SK-N-MC (cell line): ENCODE measurements around the gene KRTAP6-2.

Experiments used
- EZH2 ChIP-seq: fragments of 200-600 bp; sonication (generic); IDR thresholded peaks from one replicate; pipeline ENCODE4 v1.6.1; 2017; ENCODE audit warnings: antibody characterized with exemption
- FOXP2 ChIP-seq: optimal IDR thresholded peaks from 2 replicates; pipeline ENCODE3; 2011; ENCODE audit warnings: mild to moderate bottlenecking, moderate library complexity; ENCODE audit not compliant: insufficient read depth; ENCODE audit errors: extremely low read length, control extremely low read depth
- POLR2AphosphoS5 ChIP-seq: IDR thresholded peaks from 2 replicates; pipeline ENCODE4 v1.6.1; 2012; ENCODE audit warnings: mild to moderate bottlenecking, low read depth, low read length, borderline replicate concordance

DNA sequence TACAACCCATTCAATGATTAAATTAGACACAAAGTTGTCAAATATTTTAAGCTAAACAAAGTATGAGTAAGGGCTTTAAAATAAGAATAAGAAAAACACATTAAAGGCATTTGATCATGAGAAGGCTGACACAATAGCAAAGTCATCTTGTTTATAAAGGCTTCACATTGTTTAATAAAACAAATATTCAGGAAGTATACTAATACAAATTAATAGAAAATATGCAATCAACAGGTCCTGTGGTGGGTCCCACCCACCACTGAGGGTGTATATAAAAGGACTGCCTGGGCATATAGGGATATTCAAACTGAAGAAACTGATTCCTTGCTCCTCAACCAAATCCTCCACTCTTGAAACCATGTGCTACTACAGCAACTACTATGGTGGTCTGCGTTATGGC is 36.2 kb upstream of the KRTAP6-2 start, which contains the start of gene KRTAP20-2:
- no peak for TF ChIP-seq POLR2AphosphoS5
- TF ChIP-seq EZH2: no peak
- no peak for TF ChIP-seq FOXP2
